Astrocyte (in vitro differentiated cells and primary cell): ENCODE results near the gene GGTLC2.
"Not testable (repeated sequence)": the region's sequence is repeated elsewhere in the genome, so short reads cannot be mapped to it uniquely, and the experiment has no call there.

Experiments
- CTCF ChIP-seq: IDR thresholded peaks from 2 replicates; pipeline ENCODE4 v1.5.1; 2011; ENCODE audit warnings: low read depth, mild to moderate bottlenecking, inconsistent platforms, low read length, moderate library complexity; ENCODE audit not compliant: insufficient read depth
- EZH2 ChIP-seq: IDR thresholded peaks from 2 replicates; pipeline ENCODE4 v1.6.1; 2012; ENCODE audit warnings: mild to moderate bottlenecking, low read length, inconsistent platforms; ENCODE audit not compliant: insufficient read depth

- not testable (repeated sequence) for TF ChIP-seq CTCF, EZH2
Observed at GRCh38 chr22:22686202-22687115, 42.0 kb downstream of the GGTLC2 start.
